ENCODE results near the gene RTL9. TPM values are rescaled to one million over a fixed set of nuclear protein-coding genes. Genes with fewer than 3 reads are reported as not detected.

Gene RTL9
- total RNA-seq, 4 donors from 2014 or later: 0.17 to 0.49 (median 0.30) TPM

GRCh38 chrX:110363244-110363643 lies 4.6 kb downstream of the RTL9 start:
- TF ChIP-seq CTCF (IDR thresholded peaks at IDR 0.05; ENCODE audit: low read depth): no peak

- no peak for TF ChIP-seq CTCF (IDR thresholded peaks at IDR 0.05; ENCODE audit: low read depth)
These were observed 14.7 kb downstream of the RTL9 start for GRCh38 chrX:110373310-110373709.

- TF ChIP-seq CTCF (IDR thresholded peaks at IDR 0.05; ENCODE audit: low read depth): no peak
These were observed 15.9 kb downstream of the RTL9 start for GRCh38 chrX:110374559-110374958.

GRCh38 chrX:110381216-110381615 lies 22.6 kb downstream of the RTL9 start:
- no peak for TF ChIP-seq CTCF (IDR thresholded peaks at IDR 0.05; ENCODE audit: low read depth)

GRCh38 chrX:110383414-110383813 lies 24.8 kb downstream of the RTL9 start:
- no peak for TF ChIP-seq CTCF (IDR thresholded peaks at IDR 0.05; ENCODE audit: low read depth)

- no peak for TF ChIP-seq CTCF (IDR thresholded peaks at IDR 0.05; ENCODE audit: low read depth)
These were observed 25.8 kb downstream of the RTL9 start for GRCh38 chrX:110384490-110384889.

- no peak for TF ChIP-seq CTCF (IDR thresholded peaks at IDR 0.05; ENCODE audit: low read depth)
These were observed 30.9 kb downstream of the RTL9 start for GRCh38 chrX:110389570-110389969.
